Measurements from ENCODE around the gene CCR8. TPM values are rescaled to one million over a fixed set of nuclear protein-coding genes. Genes with fewer than 3 reads are reported as not detected.

CCR8 gene
- total and polyA plus RNA-seq, 2 donors (not counting 1 experiment from before 2014, with no cell fraction given) = not detected

DNA sequence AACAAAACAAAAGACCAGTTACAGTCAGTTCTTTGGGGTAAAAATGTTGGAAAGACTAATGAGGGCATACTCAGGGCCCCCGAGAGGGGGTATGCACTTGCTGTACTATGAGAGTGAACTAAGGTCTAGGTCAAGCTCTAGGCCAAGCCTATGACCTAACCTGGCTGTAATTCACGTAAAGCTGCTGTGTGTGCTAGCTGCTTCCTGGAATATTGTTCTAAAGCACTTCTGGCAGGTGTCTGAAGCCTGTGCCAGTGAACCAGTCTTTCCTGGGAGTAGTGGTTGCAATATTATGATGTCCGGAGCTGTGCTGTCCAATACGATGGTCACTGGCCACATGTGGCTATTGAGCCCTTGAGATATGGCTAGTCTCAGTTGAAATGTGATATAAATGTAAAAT, 36.5 kb upstream of the CCR8 start:
- H3K4me1 ChIP-seq (ENCODE audit: control insufficient read depth in 2 of 2, insufficient read depth in 2 of 2, low read length in 2 of 2) = peaks cover 13 to 20% of the 10 kb centered on the region in 2 donors
- POLR2A ChIA-PET = interaction anchor here (1.8 kb wide), 1 partner anchor 100 kb away, joined by 7 read pairs; the partner anchor contains the start of gene XIRP1
- H3K27me3 ChIP-seq (replicated peaks in 1 of 4; ENCODE audit: control extremely low read depth in 1 of 4, control insufficient read depth in 3 of 4, insufficient read depth in 4 of 4, low read length in 3 of 4) = no peaks in the 10 kb centered on the region
- H3K4me1 Mint-ChIP-seq = peaks cover 32% of the 10 kb centered on the region
- intact Hi-C loops (cut with micrococcal nuclease) = loop anchor here (1.0 kb wide), 2 partner anchors 85 to 104 kb away; no protein-coding TSS in a partner anchor
- H3K27me3 Mint-ChIP-seq = no peaks in the 10 kb centered on the region
- H3K4me3 Mint-ChIP-seq = no peak overlapping the region
- no peaks in the 10 kb centered on the region for H4K20me1 ChIP-seq (ENCODE audit: control insufficient read depth, insufficient read depth, low read length, poor library complexity, severe bottlenecking)
- no peak overlapping the region for H3K27ac Mint-ChIP-seq
- TF ChIP-seq EZH2 (IDR thresholded peaks at IDR 0.05; ENCODE audit: borderline replicate concordance, insufficient read depth, low read depth, low read length, poor library complexity, severe bottlenecking) (no peak), CTCF (IDR thresholded peaks at IDR 0.05) (no peak)
- ATAC-seq (ENCODE audit: low read depth) (no peak), DNase-seq (no peak)
- no peak overlapping the region for H3K9ac ChIP-seq (ENCODE audit: low read length)
- no peak overlapping the region for H3K27ac ChIP-seq (ENCODE audit: low read length in 2 of 2)
- H2AFZ ChIP-seq (ENCODE audit: insufficient read depth, low read depth, low read length, poor library complexity, severe bottlenecking) = no peak overlapping the region
- CTCF ChIA-PET = interaction anchor here (0.5 to 31.5 kb wide), 24 partner anchors 24 to 1260 kb away, joined by 3 to 1573 read pairs (median 5); partner anchors contain the start of genes GORASP1, TTC21A and XIRP1
- H3K4me2 ChIP-seq (replicated peaks; ENCODE audit: low read depth, low read length, poor library complexity, severe bottlenecking) = no peak overlapping the region
- no peaks in the 10 kb centered on the region for H3K79me2 ChIP-seq (ENCODE audit: control insufficient read depth, insufficient read depth, low read length)
- no peak overlapping the region for H3K4me3 ChIP-seq (ENCODE audit: control extremely low read depth in 1 of 5, extremely low read depth in 1 of 5, insufficient read depth in 1 of 5, low read depth in 2 of 5, low read length in 4 of 5)
- 88% methylated on average over 3 of the region's 4 CpGs for WGBS (ENCODE audit: insufficient coverage)
- no peaks in the 10 kb centered on the region for H3K9me3 Mint-ChIP-seq (ENCODE audit: insufficient read depth)
- H3K36me3 ChIP-seq (replicated peaks in 1 of 2; ENCODE audit: control extremely low read depth in 1 of 2, control insufficient read depth in 1 of 2, extremely low read depth in 1 of 2, insufficient read depth in 2 of 2, low read length in 1 of 2) = no peaks in the 10 kb centered on the region
- peaks cover 0 to 8% (median 0%) of the 10 kb centered on the region in 3 donors for H3K9me3 ChIP-seq (ENCODE audit: control extremely low read depth in 1 of 3, control insufficient read depth in 2 of 3, insufficient read depth in 1 of 3, low read length in 2 of 3)

DNA sequence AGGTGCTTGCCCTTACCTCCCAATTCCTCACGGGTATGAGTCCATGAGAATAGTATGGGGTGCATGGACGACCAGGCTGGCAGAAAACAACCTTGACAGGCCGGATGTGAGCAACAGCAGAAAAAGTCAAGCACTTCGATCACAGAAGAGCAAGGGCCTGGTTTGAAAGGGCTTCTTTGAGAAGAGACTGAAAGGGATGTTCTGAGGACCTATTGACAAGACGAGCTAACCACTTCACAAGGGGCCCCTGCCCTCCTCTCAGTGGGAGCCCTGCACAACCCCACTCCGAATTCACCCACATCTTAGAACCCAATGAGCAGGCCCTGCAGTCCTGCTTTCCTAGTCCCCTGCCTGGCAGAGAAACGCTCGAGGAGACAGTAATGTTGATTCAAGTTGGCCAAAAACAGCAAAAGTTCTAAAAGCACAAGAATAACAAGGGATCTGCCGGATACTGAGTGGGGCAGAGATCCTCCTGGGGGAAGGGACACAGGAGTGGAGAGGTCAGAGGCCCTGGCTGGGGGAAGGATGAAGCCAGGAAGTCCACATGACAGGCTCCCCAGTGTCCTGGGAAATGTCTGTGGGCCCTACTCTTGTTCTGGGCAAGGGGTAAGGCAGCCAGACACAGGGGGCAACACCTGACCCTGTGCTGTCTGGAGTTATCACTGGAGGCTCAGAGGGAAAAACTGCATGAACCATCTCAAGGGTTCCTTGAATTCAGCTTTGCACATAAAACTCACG, 34.9 kb upstream of the CCR8 start:
- H3K27ac ChIP-seq (ENCODE audit: low read length in 2 of 2) = no peak overlapping the region
- H3K27me3 ChIP-seq (replicated peaks in 1 of 4; ENCODE audit: control extremely low read depth in 1 of 4, control insufficient read depth in 3 of 4, insufficient read depth in 4 of 4, low read length in 3 of 4) = peaks cover 0 to 4% (median 1%) of the 10 kb centered on the region in 4 experiments
- peaks cover 5% of the 10 kb centered on the region for H3K9me3 Mint-ChIP-seq (ENCODE audit: insufficient read depth)
- no peak overlapping the region for H3K27ac Mint-ChIP-seq
- H3K27me3 Mint-ChIP-seq = peaks cover 9% of the 10 kb centered on the region
- no peak for ATAC-seq (ENCODE audit: low read depth)
- peaks cover 0 to 6% of the 10 kb centered on the region in 2 donors for H3K4me1 ChIP-seq (ENCODE audit: control insufficient read depth in 2 of 2, insufficient read depth in 2 of 2, low read length in 2 of 2)
- peaks cover 15% of the 10 kb centered on the region for H3K4me1 Mint-ChIP-seq
- H3K4me3 ChIP-seq (ENCODE audit: control extremely low read depth in 1 of 5, extremely low read depth in 1 of 5, insufficient read depth in 1 of 5, low read depth in 2 of 5, low read length in 4 of 5) = no peak overlapping the region
- H3K79me2 ChIP-seq (ENCODE audit: control insufficient read depth, insufficient read depth, low read length) = no peaks in the 10 kb centered on the region
- no peak overlapping the region for H3K4me2 ChIP-seq (replicated peaks; ENCODE audit: low read depth, low read length, poor library complexity, severe bottlenecking)
- H3K36me3 ChIP-seq (replicated peaks in 1 of 2; ENCODE audit: control extremely low read depth in 1 of 2, control insufficient read depth in 1 of 2, extremely low read depth in 1 of 2, insufficient read depth in 2 of 2, low read length in 1 of 2) = no peaks in the 10 kb centered on the region
- no peak for DNase-seq
- peaks cover 0 to 20% (median 13%) of the 10 kb centered on the region in 3 donors for H3K9me3 ChIP-seq (ENCODE audit: control extremely low read depth in 1 of 3, control insufficient read depth in 2 of 3, insufficient read depth in 1 of 3, low read length in 2 of 3)
- TF ChIP-seq CTCF (IDR thresholded peaks at IDR 0.05) (no peak), EZH2 (IDR thresholded peaks at IDR 0.05; ENCODE audit: borderline replicate concordance, insufficient read depth, low read depth, low read length, poor library complexity, severe bottlenecking) (no peak)
- WGBS (ENCODE audit: insufficient coverage) = 81% methylated on average over 8 of the region's 10 CpGs
- H3K4me3 Mint-ChIP-seq = no peak overlapping the region
- no peaks in the 10 kb centered on the region for H4K20me1 ChIP-seq (ENCODE audit: control insufficient read depth, insufficient read depth, low read length, poor library complexity, severe bottlenecking)
- intact Hi-C loops (cut with micrococcal nuclease) = no loop called here
- no peak overlapping the region for H2AFZ ChIP-seq (ENCODE audit: insufficient read depth, low read depth, low read length, poor library complexity, severe bottlenecking)
- CTCF ChIA-PET = interaction anchor here (0.9 to 31.5 kb wide), 2 partner anchors 93 to 122 kb away, joined by 3 to 1573 read pairs; partner anchors contain the start of gene XIRP1
- no peak overlapping the region for H3K9ac ChIP-seq (ENCODE audit: low read length)
- POLR2A ChIA-PET = no interaction called here

Measured in B cell (primary cell).